ENCODE results near the gene DCT.

Gene DCT

GRCh38 chr13:94454334-94454733, 25.1 kb downstream of the DCT start:
- no peak for DNase-seq (ENCODE audit: low read depth)

GRCh38 chr13:94444826-94445225, 34.7 kb downstream of the DCT start:
- DNase-seq (ENCODE audit: low read depth): no peak

- no peak for DNase-seq (ENCODE audit: low read depth)
Measured at GRCh38 chr13:94435604-94436226, 43.8 kb downstream of the DCT start.

- DNase-seq (ENCODE audit: low read depth): no peak
Measured at GRCh38 chr13:94433055-94433961, 46.2 kb downstream of the DCT start.

- DNase-seq (ENCODE audit: low read depth): no peak
Measured at GRCh38 chr13:94431987-94432386, 47.5 kb downstream of the DCT start.

GRCh38 chr13:94431574-94431973, 47.9 kb downstream of the DCT start:
- DNase-seq (ENCODE audit: low read depth): no peak

GRCh38 chr13:94427313-94427953, 52.0 kb downstream of the DCT start:
- DNase-seq (ENCODE audit: low read depth): no peak

GRCh38 chr13:94419925-94420305, 59.6 kb downstream of the DCT start:
- no peak for DNase-seq (ENCODE audit: low read depth)

- DNase-seq (ENCODE audit: low read depth): no peak
Measured at GRCh38 chr13:94419304-94419924, 60.1 kb downstream of the DCT start.

GRCh38 chr13:94417294-94417693, 62.2 kb downstream of the DCT start:
- no peak for DNase-seq (ENCODE audit: low read depth)

GRCh38 chr13:94416454-94417080, 62.9 kb downstream of the DCT start:
- no peak for DNase-seq (ENCODE audit: low read depth)

- DNase-seq (ENCODE audit: low read depth): no peak
Measured at GRCh38 chr13:94415500-94416237, 63.8 kb downstream of the DCT start.

- DNase-seq (ENCODE audit: low read depth): no peak
Measured at GRCh38 chr13:94414708-94415107, 64.8 kb downstream of the DCT start.

- no peak for DNase-seq (ENCODE audit: low read depth)
Measured at GRCh38 chr13:94414141-94414540, 65.3 kb downstream of the DCT start.

- DNase-seq (ENCODE audit: low read depth): no peak
Measured at GRCh38 chr13:94413598-94413944, 65.9 kb downstream of the DCT start.

GRCh38 chr13:94412870-94413597, 66.4 kb downstream of the DCT start:
- no peak for DNase-seq (ENCODE audit: low read depth)

- DNase-seq (ENCODE audit: low read depth): no peak
Measured at GRCh38 chr13:94411747-94412146, 67.7 kb downstream of the DCT start.

GRCh38 chr13:94408314-94409036, 71.0 kb downstream of the DCT start:
- no peak for DNase-seq (ENCODE audit: low read depth)

- DNase-seq (ENCODE audit: low read depth): no peak
Measured at GRCh38 chr13:94400874-94401273, 78.6 kb downstream of the DCT start.

- no peak for DNase-seq (ENCODE audit: low read depth)
Measured at GRCh38 chr13:94399812-94400211, 79.7 kb downstream of the DCT start.

Measured in activated T-cell treated with anti-CD3 and anti-CD28 coated beads for 1 hour (primary cell).